Anterior cingulate cortex (tissue), 58 donors: ENCODE results near the gene SOD1.

Source experiments
- DNase-seq, 58 donors: peaks; one replicate each; lab custom pipeline; 2025; lab: John Stamatoyannopoulos, UW

The SOD1 gene

GRCh38 chr21:31678478-31678877 lies 19.0 kb downstream of the SOD1 start:
- no peak for DNase-seq

GRCh38 chr21:31682620-31683019 lies 23.1 kb downstream of the SOD1 start:
- no peak for DNase-seq

- DNase-seq = no peak
Measured at GRCh38 chr21:31683029-31683428, 23.5 kb downstream of the SOD1 start.

DNA sequence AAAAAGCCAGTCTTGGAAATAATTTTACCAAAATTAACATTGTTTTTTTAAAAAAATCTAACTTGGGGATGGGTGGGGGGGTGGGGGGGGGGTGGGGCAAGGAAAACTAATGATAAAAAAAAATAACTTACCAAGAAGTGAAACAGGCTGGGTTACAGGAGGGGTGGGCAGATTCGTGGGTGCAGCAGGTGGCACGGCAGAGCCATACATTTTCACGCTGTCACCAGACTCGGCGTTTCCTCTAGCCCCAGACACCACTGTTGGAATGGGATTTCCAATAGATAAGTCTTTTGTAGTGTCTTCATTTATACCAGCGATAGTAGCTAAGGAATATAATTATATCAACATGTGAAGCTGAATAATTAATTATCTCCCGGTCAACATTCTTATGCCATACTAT lies 25.4 kb downstream of the SOD1 start:
- no peak for DNase-seq

- no peak for DNase-seq
Measured at GRCh38 chr21:31686272-31686915, 26.9 kb downstream of the SOD1 start.

GRCh38 chr21:31687108-31687507 lies 27.6 kb downstream of the SOD1 start:
- no peak for DNase-seq

GRCh38 chr21:31688603-31689368 lies 29.3 kb downstream of the SOD1 start:
- no peak for DNase-seq

DNA sequence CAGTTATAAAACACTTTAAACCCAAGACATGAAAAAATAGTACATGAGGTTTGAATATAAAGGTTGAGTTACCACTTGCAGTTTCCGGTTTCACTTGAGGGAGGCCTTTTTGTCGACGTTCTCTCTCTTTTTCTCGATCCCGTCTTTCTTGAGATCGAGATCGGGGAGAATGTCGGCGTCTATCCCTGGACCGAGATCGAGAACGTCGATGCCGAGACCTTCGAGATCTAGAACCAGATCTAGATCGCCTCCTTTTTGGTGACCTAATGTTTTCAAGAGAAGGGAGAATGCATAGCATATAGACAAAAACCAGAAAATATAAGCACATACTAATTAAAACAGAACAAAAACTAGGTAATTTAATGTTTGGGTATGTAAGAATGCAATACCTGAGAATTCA lies 33.7 kb downstream of the SOD1 start:
- no peak for DNase-seq

GRCh38 chr21:31696424-31696823 lies 36.9 kb downstream of the SOD1 start:
- DNase-seq = no peak

DNA sequence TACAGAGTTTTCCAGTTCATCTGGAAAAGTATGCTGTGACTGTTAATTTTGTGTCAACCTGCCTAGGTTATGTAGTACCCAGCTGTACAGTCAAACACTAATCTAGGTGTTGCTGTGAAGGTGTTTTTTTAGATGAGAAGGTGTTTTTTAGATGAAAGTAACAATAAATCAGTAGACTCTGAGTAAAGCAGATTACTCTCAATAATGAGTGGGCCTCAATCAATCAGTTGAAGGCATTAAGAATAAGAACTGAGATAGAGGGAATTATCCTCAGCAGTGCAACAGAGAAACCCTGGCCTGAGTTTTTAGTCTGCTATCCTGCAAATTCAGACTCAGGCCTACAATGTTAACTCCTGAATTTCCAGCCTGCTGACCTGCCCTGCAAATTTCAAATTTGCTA lies 39.0 kb downstream of the SOD1 start:
- DNase-seq = no peak

GRCh38 chr21:31700040-31700439 lies 40.5 kb downstream of the SOD1 start:
- DNase-seq = no peak

- no peak for DNase-seq
Measured at GRCh38 chr21:31706562-31706961, 47.1 kb downstream of the SOD1 start.

- DNase-seq = no peak
Measured at GRCh38 chr21:31707499-31707898, 48.0 kb downstream of the SOD1 start.

GRCh38 chr21:31708541-31708940 lies 49.0 kb downstream of the SOD1 start:
- no peak for DNase-seq

- DNase-seq = no peak
Measured at GRCh38 chr21:31710586-31710985, 51.1 kb downstream of the SOD1 start.

DNA sequence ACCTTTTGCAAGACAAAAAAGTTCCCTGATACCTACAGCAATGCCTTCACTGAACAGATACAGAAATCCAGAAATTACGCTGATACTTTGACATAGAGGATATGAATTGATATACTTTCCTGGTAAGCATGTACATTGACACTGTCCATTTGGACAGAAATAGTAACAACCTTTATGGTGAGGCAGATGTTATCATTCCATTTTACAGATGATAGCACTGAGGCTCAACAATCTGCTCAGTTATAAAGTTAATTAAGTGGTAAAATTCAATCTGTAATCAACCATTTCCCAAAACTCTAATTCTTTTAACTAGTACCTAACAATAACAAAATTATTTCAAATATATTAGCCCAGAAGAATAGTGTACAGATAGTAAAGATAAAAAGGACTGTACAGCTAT lies 51.8 kb downstream of the SOD1 start:
- DNase-seq = no peak

DNA sequence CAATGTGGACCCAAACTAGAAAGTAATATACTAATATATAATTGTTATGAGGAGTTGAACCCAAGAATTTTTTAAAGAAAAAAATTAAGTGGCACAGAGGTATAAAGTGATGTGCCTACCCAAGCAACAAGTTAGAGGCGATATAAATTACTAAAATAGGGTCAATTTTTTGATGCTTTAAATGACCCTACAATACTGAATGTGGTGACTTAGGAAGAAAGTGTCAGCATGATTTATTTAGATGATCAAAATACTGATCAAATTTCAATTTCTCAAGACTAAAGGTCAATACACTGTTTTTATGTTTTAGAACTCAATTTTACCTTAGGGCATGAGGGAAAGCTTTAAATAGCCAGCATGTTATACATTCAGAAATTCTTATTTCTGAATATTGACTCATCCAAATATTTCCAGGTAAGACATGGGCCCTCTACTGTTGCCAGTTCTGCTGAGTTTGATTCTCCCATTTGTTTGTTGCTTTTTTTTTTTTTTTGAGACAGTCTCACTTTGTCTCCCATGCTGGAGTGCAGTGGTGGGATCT lies 52.3 kb downstream of the SOD1 start:
- DNase-seq = no peak

DNA sequence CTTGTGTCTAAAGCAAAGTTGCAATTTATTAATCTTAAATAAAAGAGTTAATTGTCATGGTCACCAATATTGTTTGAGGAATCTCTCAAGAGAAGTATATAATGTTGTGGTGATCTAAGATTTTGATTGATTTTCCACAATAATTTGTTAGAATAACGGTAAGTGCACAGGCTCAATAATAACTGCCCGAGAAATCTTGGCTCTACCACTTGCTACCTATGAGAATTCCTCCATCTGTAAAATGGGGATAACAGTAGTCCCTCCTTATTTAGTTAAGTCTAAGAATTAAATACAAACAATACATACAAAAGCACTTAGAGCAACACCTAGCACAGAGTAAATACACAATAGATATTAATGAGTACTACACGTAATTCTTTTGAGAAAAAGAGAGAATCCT lies 53.6 kb downstream of the SOD1 start:
- no peak for DNase-seq

GRCh38 chr21:31713973-31714740 lies 54.7 kb downstream of the SOD1 start:
- no peak for DNase-seq

GRCh38 chr21:31714741-31715365 lies 55.4 kb downstream of the SOD1 start:
- no peak for DNase-seq

DNA sequence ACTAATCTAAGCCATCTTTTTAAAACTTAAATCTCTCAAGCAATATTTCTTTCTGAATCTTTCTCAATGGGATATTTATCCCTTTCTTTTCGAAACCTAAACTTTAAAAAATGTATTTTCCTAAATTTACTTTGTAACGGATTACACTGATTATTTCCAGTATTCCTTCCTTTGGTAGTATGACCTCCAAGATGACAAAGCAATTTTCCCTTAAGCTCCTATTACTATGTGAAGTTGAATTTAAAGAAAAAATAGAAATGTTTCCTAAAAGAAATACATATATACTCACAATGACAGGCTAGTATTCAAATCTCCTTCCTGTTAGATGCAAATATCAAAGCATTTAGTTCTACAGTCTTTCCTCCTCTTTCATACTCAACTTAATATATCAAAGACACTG lies 56.6 kb downstream of the SOD1 start:
- DNase-seq = no peak
